HCT116 (cell line): ENCODE measurements around the gene TSSK6.

ENCODE experiments used
- CTCF ChIP-seq, 3 experiments: fragments of 200-600 bp in 1 of 3; sonication (generic) in 1 of 3; IDR thresholded peaks in 2 of 3; conservative IDR thresholded peaks in 1 of 3; 2 replicates each; pipeline ENCODE4 v1.5.1; 2012 to 2017; ENCODE audit warnings: low read depth in 2 of 3, low read length in 2 of 3, antibody characterized with exemption in 1 of 3, borderline replicate concordance in 1 of 3, control low read depth in 1 of 3, mild to moderate bottlenecking in 1 of 3, mixed read lengths in 1 of 3, mixed run types in 1 of 3, moderate library complexity in 1 of 3; ENCODE audit not compliant: insufficient read depth in 1 of 3
- EZH2 ChIP-seq: fragments of 200-600 bp; sonication (generic); IDR thresholded peaks from 2 replicates; pipeline ENCODE4 v1.6.1; 2017; ENCODE audit warnings: antibody characterized with exemption, mixed run types
- MAX ChIP-seq: IDR thresholded peaks from 2 replicates; pipeline ENCODE4 v1.6.1; 2012
- YY1 ChIP-seq: IDR thresholded peaks from 2 replicates; pipeline ENCODE4 v1.6.1; 2011; ENCODE audit warnings: low read length, low read depth, moderate library complexity, mild to moderate bottlenecking; ENCODE audit not compliant: insufficient replicate concordance; ENCODE audit errors: extremely low read depth

- TF ChIP-seq CTCF (IDR thresholded peaks at IDR 0.05 in 2 of 3, conservative IDR thresholded peaks at IDR 0.05 in 1 of 3; ENCODE audit: borderline replicate concordance in 1 of 3, insufficient read depth in 1 of 3, low read depth in 2 of 3, low read length in 2 of 3): no peak
- no peak for TF ChIP-seq YY1
- TF ChIP-seq EZH2: no peak
- TF ChIP-seq MAX: no peak
Observed at GRCh38 chr19:19507354-19507753, 8.0 kb downstream of the TSSK6 start.
